IPS-NIHi11 (cell line): ENCODE data around the gene RIPK4.

Experiments used
- DNase-seq: peaks from one replicate; pipeline ENCODE4 v3.0.0; 2012; ENCODE audit warnings: mixed read lengths, low spot score

RIPK4 gene

DNA sequence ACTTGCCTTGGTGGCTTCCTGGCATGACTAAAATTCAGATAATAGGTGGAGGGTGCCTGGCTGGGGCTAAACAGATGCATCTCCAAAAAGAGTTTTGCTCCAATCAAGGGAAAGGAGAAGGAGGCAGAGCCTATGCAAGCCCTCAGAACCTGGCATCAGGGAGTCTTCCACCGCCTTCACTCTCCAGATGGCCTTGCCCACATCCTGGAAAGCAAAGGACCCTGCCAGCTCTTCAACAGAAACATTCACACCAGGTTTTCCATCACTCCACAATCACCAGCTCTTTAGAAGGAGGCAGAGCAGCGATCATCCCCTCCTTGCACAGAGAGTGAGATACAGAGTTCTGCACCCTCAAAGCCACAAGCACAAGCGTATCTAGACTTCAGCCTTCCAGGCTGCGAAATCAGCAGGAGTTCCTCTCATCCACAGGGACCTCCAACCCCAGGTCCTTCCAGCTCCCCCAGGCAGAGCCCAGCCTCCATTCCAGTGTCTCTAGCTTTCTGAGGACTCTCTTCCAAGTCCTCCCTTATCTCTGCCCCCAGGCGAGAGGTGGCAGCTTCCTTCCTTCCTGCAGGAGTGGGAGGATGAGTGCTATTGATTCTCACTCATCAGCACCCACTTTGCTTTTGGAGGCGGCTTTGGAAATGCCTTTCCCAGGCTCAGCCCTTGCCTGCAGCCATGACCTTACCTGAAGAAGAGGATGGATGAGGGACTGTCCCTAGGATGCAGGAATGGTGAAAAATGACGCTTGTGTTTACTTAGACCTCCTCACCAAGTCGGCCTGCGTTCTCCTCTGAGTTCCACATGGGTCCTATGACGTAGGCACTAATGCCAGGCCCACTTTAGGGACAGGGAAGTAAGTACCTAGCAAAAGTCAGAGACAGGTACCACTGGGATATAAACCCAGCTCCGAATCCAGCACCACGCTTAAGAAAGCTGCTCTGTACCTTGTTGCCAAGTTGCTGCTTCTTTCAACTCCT is 75.4 kb downstream of the RIPK4 start:
- DNase-seq: no peak
